Type B pancreatic cell (in vitro differentiated cells): Measurements from ENCODE around the gene NPIPB4. TPM values are rescaled to one million over a fixed set of nuclear protein-coding genes. Genes with fewer than 3 reads are reported as not detected.
"Not testable (repeated sequence)": the region's sequence is repeated elsewhere in the genome, so short reads cannot be mapped to it uniquely, and the experiment has no call there.

Experiments
- DNase-seq: peaks from one replicate; pipeline ENCODE4 v3.0.0; 2021; ENCODE audit warnings: mixed read lengths; ENCODE audit not compliant: unreplicated experiment; ENCODE audit errors: extremely low spot score
- H3K27ac Mint-ChIP-seq: 2 replicates; pipeline ENCODE4 v1.8.0; 2021; ENCODE audit warnings: mild to moderate bottlenecking, mixed read lengths
- H3K27me3 Mint-ChIP-seq: 2 replicates; pipeline ENCODE4 v1.8.0; 2021; ENCODE audit warnings: mixed read lengths
- H3K36me3 Mint-ChIP-seq: 2 replicates; pipeline ENCODE4 v1.8.0; 2021; ENCODE audit warnings: mixed read lengths
- H3K4me1 Mint-ChIP-seq: one replicate; pipeline ENCODE4 v1.8.0; 2021; ENCODE audit warnings: mixed read lengths; ENCODE audit not compliant: unreplicated experiment
- H3K4me3 Mint-ChIP-seq: 2 replicates; pipeline ENCODE4 v1.8.0; 2021; ENCODE audit warnings: mild to moderate bottlenecking, mixed read lengths
- H3K9me3 Mint-ChIP-seq: 2 replicates; pipeline ENCODE4 v1.8.0; 2021; ENCODE audit warnings: mixed read lengths
- long read RNA-seq: library from polyadenylated mRNA; unstranded; transcript quantifications from one replicate; pipeline ENCODE4 v2.0.0, GENCODE V29; 2020
- total RNA-seq: library from RNA; stranded (reverse); gene quantifications from 2 replicates; pipeline ENCODE4 v1.2.1, GENCODE V29; 2021; ENCODE audit warnings: low replicate concordance

The NPIPB4 gene
- total RNA-seq = 72.4 and 96.8 TPM in 2 replicates
- long read RNA-seq, partial matches to known transcripts = 0 of 4 reads
- long read RNA-seq, other reads (novel, unspliced or antisense) = 4 of 4 reads

DNA sequence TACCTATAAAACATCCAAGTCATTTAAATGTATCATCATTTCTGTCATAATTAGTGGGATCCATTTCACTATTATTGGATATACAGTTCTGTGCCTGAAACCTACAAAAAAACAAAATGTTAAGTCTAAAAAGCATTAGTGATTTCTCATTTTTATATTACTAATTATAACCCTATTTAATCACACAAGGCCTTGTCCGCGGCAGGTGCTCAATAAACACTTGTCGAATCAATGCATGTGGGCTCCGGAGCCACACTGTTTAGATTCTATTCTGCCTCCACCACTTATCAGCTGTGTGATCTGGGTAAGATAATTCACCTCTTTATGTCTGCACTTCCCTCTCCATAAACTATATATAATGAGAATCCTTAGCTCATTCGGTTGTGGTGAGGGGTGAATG is at the start of gene NPIPB4:
Gene NPIPB4, minus strand, starts transcription at position 101 of the 400 bp plus-strand sequence. CDS start 378 bp downstream, outside the sequence.
- DNase-seq, H3K36me3 Mint-ChIP-seq, H3K4me1 Mint-ChIP-seq, H3K4me3 Mint-ChIP-seq, H3K27ac Mint-ChIP-seq, H3K9me3 Mint-ChIP-seq, H3K27me3 Mint-ChIP-seq: not testable (repeated sequence)

DNA sequence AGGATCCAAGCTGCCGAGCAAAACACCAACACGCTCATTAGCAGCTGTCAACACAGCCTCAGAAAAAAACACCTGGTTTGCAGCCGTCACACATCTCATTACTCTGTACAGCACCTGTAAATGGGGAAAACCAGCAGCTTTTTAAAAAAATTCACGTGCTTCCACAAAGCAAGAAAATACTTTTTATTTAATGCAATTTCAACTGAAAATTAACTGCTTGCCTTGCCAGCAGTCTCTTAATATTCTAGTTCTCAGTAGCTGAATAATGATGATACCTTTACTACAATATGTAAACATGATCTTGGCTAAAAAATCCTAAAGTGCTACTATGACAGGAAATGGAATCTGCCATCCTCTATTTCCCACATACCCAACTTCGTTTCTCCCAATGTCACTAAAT is 41.4 kb upstream of the NPIPB4 start:
- not testable (repeated sequence) for H3K27ac Mint-ChIP-seq, H3K4me3 Mint-ChIP-seq, H3K36me3 Mint-ChIP-seq, H3K27me3 Mint-ChIP-seq, H3K9me3 Mint-ChIP-seq, H3K4me1 Mint-ChIP-seq, DNase-seq

- not testable (repeated sequence) for H3K36me3 Mint-ChIP-seq, DNase-seq, H3K27me3 Mint-ChIP-seq, H3K4me1 Mint-ChIP-seq, H3K9me3 Mint-ChIP-seq, H3K27ac Mint-ChIP-seq, H3K4me3 Mint-ChIP-seq
These were observed 24.4 kb upstream of the NPIPB4 start for GRCh38 chr16:21881988-21882387.

DNA sequence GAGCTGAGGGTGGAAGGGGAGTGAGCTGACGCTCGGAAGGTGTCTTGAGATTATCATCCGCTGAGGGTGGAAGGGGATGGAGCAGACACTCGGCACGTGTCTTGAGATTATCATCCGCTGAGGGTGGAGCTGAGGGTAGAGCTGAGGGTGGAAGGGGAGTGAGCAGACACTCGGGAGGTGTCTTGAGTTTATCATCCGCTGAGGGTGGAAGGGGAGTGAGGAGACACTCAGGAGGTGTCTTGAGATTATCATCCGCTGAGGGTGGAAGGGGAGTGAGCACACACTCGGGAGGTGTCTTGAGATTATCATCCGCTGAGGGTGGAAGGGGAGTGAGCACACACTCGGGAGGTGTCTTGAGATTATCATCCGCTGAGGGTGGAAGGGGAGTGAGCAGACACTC is 20.4 kb downstream of the NPIPB4 start:
- DNase-seq, H3K27ac Mint-ChIP-seq, H3K4me1 Mint-ChIP-seq, H3K36me3 Mint-ChIP-seq, H3K27me3 Mint-ChIP-seq, H3K4me3 Mint-ChIP-seq, H3K9me3 Mint-ChIP-seq: not testable (repeated sequence)

GRCh38 chr16:21836334-21836733 is 21.2 kb downstream of the NPIPB4 start:
- not testable (repeated sequence) for H3K4me3 Mint-ChIP-seq, H3K36me3 Mint-ChIP-seq, H3K27me3 Mint-ChIP-seq, H3K4me1 Mint-ChIP-seq, H3K9me3 Mint-ChIP-seq, H3K27ac Mint-ChIP-seq, DNase-seq

GRCh38 chr16:21835747-21836146 is 21.8 kb downstream of the NPIPB4 start:
- H3K9me3 Mint-ChIP-seq, H3K36me3 Mint-ChIP-seq, H3K27me3 Mint-ChIP-seq, H3K4me3 Mint-ChIP-seq, DNase-seq, H3K27ac Mint-ChIP-seq, H3K4me1 Mint-ChIP-seq: not testable (repeated sequence)

DNA sequence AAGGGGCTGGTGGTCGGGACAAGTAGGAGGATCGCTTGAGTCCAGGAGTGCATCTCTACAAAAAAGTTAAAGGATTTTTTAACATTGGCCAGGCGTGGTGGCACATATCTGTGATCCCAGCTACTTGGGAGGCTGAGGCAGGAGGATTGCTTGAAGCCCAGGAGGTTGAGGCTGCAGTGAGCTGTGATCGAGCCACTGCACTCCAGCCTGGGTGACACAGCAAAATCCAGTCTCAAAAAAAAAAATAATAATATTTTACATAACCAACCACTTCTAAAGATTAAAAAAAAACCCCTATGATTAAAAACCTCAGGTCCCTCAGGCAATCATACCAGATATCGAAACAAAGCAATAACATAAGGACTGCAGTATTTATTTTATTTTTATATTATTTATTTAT is 23.3 kb downstream of the NPIPB4 start:
- not testable (repeated sequence) for H3K4me3 Mint-ChIP-seq, H3K27me3 Mint-ChIP-seq, H3K4me1 Mint-ChIP-seq, H3K36me3 Mint-ChIP-seq, H3K9me3 Mint-ChIP-seq, H3K27ac Mint-ChIP-seq, DNase-seq

GRCh38 chr16:21829929-21830328 is 27.6 kb downstream of the NPIPB4 start:
- H3K27me3 Mint-ChIP-seq = peaks cover 18% of the 10 kb centered on the region
- H3K9me3 Mint-ChIP-seq, H3K27ac Mint-ChIP-seq, H3K4me3 Mint-ChIP-seq, H3K36me3 Mint-ChIP-seq, DNase-seq, H3K4me1 Mint-ChIP-seq: not testable (repeated sequence)

DNA sequence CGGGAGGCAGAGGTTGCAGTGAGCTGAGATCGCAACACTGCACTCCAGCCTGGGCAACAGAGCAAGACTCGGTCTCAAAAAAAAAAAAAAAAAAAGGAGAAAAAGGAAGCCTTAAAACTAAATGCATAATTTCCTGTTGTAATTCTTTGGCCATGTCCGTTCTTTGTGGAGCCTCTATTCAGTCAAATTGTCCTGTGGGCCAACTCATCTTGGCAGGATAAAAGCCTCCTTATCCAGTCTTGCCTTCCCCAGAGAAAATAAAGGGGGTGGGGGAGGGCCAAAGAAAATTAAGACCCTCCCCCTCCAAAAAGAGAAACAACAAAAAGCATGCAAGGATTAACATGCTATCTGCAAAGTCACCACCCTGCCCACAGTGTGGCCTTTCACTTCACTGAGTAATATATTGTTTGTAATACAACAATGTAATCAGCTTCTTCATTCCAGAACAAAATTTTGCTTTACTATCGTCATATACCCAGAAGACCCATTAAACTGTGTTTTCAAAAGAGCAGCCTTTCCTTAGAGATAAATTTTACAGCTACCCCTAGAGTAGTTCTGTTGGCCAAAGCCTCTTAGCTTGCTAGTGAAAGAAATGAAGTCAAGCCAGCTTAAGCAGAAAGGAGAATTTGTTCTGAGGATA is 31.4 kb downstream of the NPIPB4 start:
- H3K27me3 Mint-ChIP-seq = peaks cover 14% of the 10 kb centered on the region
- not testable (repeated sequence) for H3K27ac Mint-ChIP-seq, DNase-seq, H3K4me1 Mint-ChIP-seq, H3K9me3 Mint-ChIP-seq, H3K4me3 Mint-ChIP-seq, H3K36me3 Mint-ChIP-seq

DNA sequence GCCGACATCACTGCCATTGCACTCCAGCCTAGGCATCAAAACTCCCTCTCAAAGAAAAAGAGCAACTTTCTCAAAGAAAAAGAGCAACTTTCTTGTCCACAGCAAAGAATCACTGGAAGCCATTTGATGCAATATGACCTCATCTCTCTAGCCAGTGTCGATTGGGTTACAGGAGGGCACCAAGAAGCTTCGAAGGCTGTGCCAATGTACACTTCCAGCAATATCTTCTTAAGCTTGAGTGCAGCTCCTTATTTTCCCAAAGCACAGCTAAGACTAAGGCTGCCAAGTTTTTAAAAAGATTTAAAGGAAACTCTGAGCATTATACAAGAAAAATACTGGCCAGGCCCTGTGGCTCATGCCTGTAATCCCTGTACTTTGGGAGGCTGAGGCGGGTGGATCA is 32.0 kb downstream of the NPIPB4 start:
- not testable (repeated sequence) for H3K4me3 Mint-ChIP-seq, H3K9me3 Mint-ChIP-seq, DNase-seq, H3K4me1 Mint-ChIP-seq, H3K27ac Mint-ChIP-seq, H3K36me3 Mint-ChIP-seq
- peaks cover 15% of the 10 kb centered on the region for H3K27me3 Mint-ChIP-seq

DNA sequence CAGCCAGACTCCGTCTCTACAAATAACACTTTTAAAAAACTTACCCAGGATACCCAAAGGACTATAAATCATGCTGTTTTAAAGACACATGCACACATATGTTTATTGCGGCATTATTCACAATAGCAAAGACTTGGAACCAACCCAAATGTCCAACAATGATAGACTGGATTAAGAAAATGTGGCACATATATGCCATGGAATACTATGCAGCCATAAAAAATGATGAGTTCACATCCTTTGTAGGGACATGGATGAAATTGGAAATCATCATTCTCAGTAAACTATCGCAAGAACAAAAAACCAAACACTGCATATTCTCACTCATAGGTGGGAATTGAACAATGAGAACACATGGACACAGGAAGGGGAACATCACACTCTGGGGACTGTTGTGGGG is 34.3 kb downstream of the NPIPB4 start:
- Mint-ChIP-seq H3K4me1 (peaks cover 14% of the 10 kb centered on the region), H3K27me3 (peaks cover 17% of the 10 kb centered on the region)
- H3K4me3 Mint-ChIP-seq, DNase-seq, H3K36me3 Mint-ChIP-seq, H3K27ac Mint-ChIP-seq, H3K9me3 Mint-ChIP-seq: not testable (repeated sequence)

- not testable (repeated sequence) for H3K27me3 Mint-ChIP-seq, H3K36me3 Mint-ChIP-seq, DNase-seq, H3K9me3 Mint-ChIP-seq
- Mint-ChIP-seq H3K4me3 (peak overlapping the region; percentile 91), H3K27ac (peak overlapping the region; percentile 88), H3K4me1 (peaks cover 14% of the 10 kb centered on the region)
These were observed 36.6 kb downstream of the NPIPB4 start for GRCh38 chr16:21820908-21821465.

DNA sequence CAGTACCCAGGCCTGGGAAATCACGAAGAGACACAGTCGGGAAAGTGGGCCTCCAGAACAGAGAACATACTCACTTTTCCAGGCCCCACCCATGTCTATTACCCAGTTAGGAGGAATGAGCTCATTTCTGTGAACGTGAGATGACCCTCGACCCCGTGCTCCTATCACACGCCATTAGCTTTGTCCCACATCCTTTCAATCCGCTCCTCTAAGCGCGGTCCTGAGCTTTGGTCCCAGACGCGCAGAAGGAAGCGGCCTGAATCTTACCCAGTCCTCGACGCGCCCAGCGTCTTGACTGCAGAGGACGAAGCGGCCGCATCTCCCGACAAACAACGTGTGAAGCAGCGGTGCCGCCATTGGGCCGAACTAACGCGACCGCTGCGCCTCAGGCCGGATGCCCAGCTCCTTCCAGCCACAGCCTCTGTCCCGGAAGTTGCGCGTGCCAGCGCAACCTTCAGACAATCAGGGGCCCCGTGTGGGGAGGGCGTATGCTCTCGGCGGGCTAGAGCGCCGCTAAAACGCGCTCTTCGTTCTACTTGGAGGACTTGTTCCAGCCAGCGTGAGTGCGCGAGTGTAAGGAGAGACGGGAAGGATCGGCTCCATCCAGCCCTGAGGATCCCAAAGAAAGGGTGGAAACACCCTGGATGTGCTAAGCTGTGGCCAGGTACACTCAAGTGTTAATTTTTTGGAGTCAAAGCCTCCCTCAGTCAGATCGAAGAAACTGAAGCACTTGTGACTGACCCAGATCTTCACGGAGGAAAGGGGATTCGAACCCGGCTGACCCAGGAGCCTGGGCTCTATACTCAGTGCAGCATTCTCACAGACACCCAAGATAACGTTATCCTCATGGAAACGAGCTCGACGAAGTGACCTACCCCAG is 37.3 kb downstream of the NPIPB4 start:
- H3K4me1 Mint-ChIP-seq = peaks cover 14% of the 10 kb centered on the region
- H3K27me3 Mint-ChIP-seq, H3K9me3 Mint-ChIP-seq, H3K36me3 Mint-ChIP-seq: not testable (repeated sequence)
- peak overlapping the region; percentile 88 for H3K27ac Mint-ChIP-seq
- peak overlapping the region; percentile 91 for H3K4me3 Mint-ChIP-seq
- DNase-seq = peak; percentile 83

DNA sequence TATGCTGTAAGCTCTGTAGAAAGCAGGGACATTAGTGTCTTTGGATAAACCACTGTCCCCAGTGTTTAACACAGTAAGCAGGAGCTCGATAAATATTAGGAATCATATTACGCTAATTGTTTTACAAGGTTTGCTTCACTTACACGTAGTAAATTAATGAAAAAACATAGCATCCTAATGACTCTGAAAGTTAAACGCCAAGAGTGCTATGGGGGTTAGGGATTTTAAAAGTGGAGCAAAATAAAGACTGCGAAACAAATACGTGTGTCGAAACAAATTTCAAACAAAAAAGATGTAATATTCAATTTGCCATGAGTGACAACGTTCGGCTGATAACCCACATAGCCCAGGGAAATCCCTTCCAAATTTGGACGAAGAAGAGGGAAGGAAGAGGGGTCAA is 37.9 kb downstream of the NPIPB4 start:
- H3K36me3 Mint-ChIP-seq, H3K27me3 Mint-ChIP-seq, H3K9me3 Mint-ChIP-seq, DNase-seq: not testable (repeated sequence)
- peaks cover 14% of the 10 kb centered on the region for H3K4me1 Mint-ChIP-seq
- peak overlapping the region; percentile 91 for H3K4me3 Mint-ChIP-seq
- H3K27ac Mint-ChIP-seq = peak overlapping the region; percentile 88
